ENCODE data around the gene SEMA3D.

The SEMA3D gene

GRCh38 chr7:85090143-85090542 is 96.7 kb downstream of the SEMA3D start:
- no peak overlapping the region for H3K27ac ChIP-seq (ENCODE audit: low read length)
- no peaks in the 10 kb centered on the region for H3K27me3 ChIP-seq (ENCODE audit: low read depth, low read length)
- H3K79me2 ChIP-seq (ENCODE audit: low read length) = no peaks in the 10 kb centered on the region
- no peak overlapping the region for H3K4me2 ChIP-seq (ENCODE audit: low read length)
- H3K9me3 ChIP-seq (ENCODE audit: insufficient read depth, low read length) = no peaks in the 10 kb centered on the region
- H3K9ac ChIP-seq (ENCODE audit: low read length) = no peak overlapping the region
- TF ChIP-seq CTCF (IDR thresholded peaks at IDR 0.05; ENCODE audit: low read depth, low read length) (no peak), EZH2phosphoT487 (IDR thresholded peaks at IDR 0.05; ENCODE audit: low read depth) (no peak)
- no peak overlapping the region for H3K4me3 ChIP-seq (ENCODE audit: low read length)
- no peaks in the 10 kb centered on the region for H3K36me3 ChIP-seq (replicated peaks; ENCODE audit: low read depth, low read length)
- H4K20me1 ChIP-seq (ENCODE audit: insufficient read depth, low read length) = no peaks in the 10 kb centered on the region
- H2AFZ ChIP-seq (ENCODE audit: low read depth, low read length) = no peak overlapping the region
- H3K4me1 ChIP-seq (ENCODE audit: low read length) = no peaks in the 10 kb centered on the region

- no peaks in the 10 kb centered on the region for H3K79me2 ChIP-seq (ENCODE audit: low read length)
- no peak overlapping the region for H3K4me3 ChIP-seq (ENCODE audit: low read length)
- no peak for TF ChIP-seq CTCF (IDR thresholded peaks at IDR 0.05; ENCODE audit: low read depth, low read length)
- TF ChIP-seq EZH2phosphoT487 (IDR thresholded peaks at IDR 0.05; ENCODE audit: low read depth) = no peak
Observed at GRCh38 chr7:85081846-85082245, 105.0 kb downstream of the SEMA3D start.

GRCh38 chr7:85081392-85081791 is 105.5 kb downstream of the SEMA3D start:
- H3K4me2 ChIP-seq (ENCODE audit: low read length) = no peak overlapping the region
- no peaks in the 10 kb centered on the region for H3K4me1 ChIP-seq (ENCODE audit: low read length)
- no peak overlapping the region for H3K27ac ChIP-seq (ENCODE audit: low read length)
- no peaks in the 10 kb centered on the region for H3K79me2 ChIP-seq (ENCODE audit: low read length)
- H3K4me3 ChIP-seq (ENCODE audit: low read length) = no peak overlapping the region
- no peaks in the 10 kb centered on the region for H4K20me1 ChIP-seq (ENCODE audit: insufficient read depth, low read length)
- no peaks in the 10 kb centered on the region for H3K36me3 ChIP-seq (replicated peaks; ENCODE audit: low read depth, low read length)
- no peaks in the 10 kb centered on the region for H3K9me3 ChIP-seq (ENCODE audit: insufficient read depth, low read length)
- TF ChIP-seq EZH2phosphoT487 (IDR thresholded peaks at IDR 0.05; ENCODE audit: low read depth) = no peak
- TF ChIP-seq CTCF (IDR thresholded peaks at IDR 0.05; ENCODE audit: low read depth, low read length) = no peak
- no peaks in the 10 kb centered on the region for H3K27me3 ChIP-seq (ENCODE audit: low read depth, low read length)
- no peak overlapping the region for H2AFZ ChIP-seq (ENCODE audit: low read depth, low read length)
- H3K9ac ChIP-seq (ENCODE audit: low read length) = no peak overlapping the region

More at GRCh38 chr7:85081846-85082245, 105.0 kb downstream of the SEMA3D start:
- H2AFZ ChIP-seq (ENCODE audit: low read depth, low read length) = no peak overlapping the region
- H4K20me1 ChIP-seq (ENCODE audit: insufficient read depth, low read length) = no peaks in the 10 kb centered on the region
- H3K4me1 ChIP-seq (ENCODE audit: low read length) = no peaks in the 10 kb centered on the region
- H3K4me2 ChIP-seq (ENCODE audit: low read length) = no peak overlapping the region
- no peaks in the 10 kb centered on the region for H3K36me3 ChIP-seq (replicated peaks; ENCODE audit: low read depth, low read length)
- no peaks in the 10 kb centered on the region for H3K27me3 ChIP-seq (ENCODE audit: low read depth, low read length)
- no peak overlapping the region for H3K27ac ChIP-seq (ENCODE audit: low read length)
- H3K9ac ChIP-seq (ENCODE audit: low read length) = no peak overlapping the region
- H3K9me3 ChIP-seq (ENCODE audit: insufficient read depth, low read length) = no peaks in the 10 kb centered on the region

- no peak overlapping the region for H3K27ac ChIP-seq (ENCODE audit: low read length)
Observed at GRCh38 chr7:85079434-85079833, 107.4 kb downstream of the SEMA3D start.

More at GRCh38 chr7:85079434-85079833, 107.4 kb downstream of the SEMA3D start:
- H3K9ac ChIP-seq (ENCODE audit: low read length) = no peak overlapping the region
- no peak overlapping the region for H2AFZ ChIP-seq (ENCODE audit: low read depth, low read length)
- H4K20me1 ChIP-seq (ENCODE audit: insufficient read depth, low read length) = no peaks in the 10 kb centered on the region
- no peaks in the 10 kb centered on the region for H3K36me3 ChIP-seq (replicated peaks; ENCODE audit: low read depth, low read length)
- no peaks in the 10 kb centered on the region for H3K4me1 ChIP-seq (ENCODE audit: low read length)
- no peak overlapping the region for H3K4me3 ChIP-seq (ENCODE audit: low read length)
- no peak for TF ChIP-seq CTCF (IDR thresholded peaks at IDR 0.05; ENCODE audit: low read depth, low read length)
- TF ChIP-seq EZH2phosphoT487 (IDR thresholded peaks at IDR 0.05; ENCODE audit: low read depth) = no peak
- no peak overlapping the region for H3K4me2 ChIP-seq (ENCODE audit: low read length)
- H3K9me3 ChIP-seq (ENCODE audit: insufficient read depth, low read length) = no peaks in the 10 kb centered on the region
- H3K79me2 ChIP-seq (ENCODE audit: low read length) = no peaks in the 10 kb centered on the region
- H3K27me3 ChIP-seq (ENCODE audit: low read depth, low read length) = no peaks in the 10 kb centered on the region
